Suprapubic skin (tissue), 4 donors: ENCODE measurements around the gene HAL. TPM values are rescaled to one million over a fixed set of nuclear protein-coding genes. Genes with fewer than 3 reads are reported as not detected.

Experiments used
- DNase-seq, 2 donors: peaks; one replicate each; pipeline ENCODE4 v3.0.0-alpha.2; 2019; ENCODE audit warnings: low spot score in 2 of 2
- H3K27ac ChIP-seq: fragments of 200-600 bp; sonication (generic); one replicate; pipeline ENCODE4 v1.5.1; 2019
- H3K27me3 ChIP-seq: fragments of 200-600 bp; sonication (generic); one replicate; pipeline ENCODE4 v1.5.1; 2019
- H3K36me3 ChIP-seq: fragments of 200-600 bp; sonication (generic); one replicate; pipeline ENCODE4 v1.5.1; 2019
- H3K4me1 ChIP-seq: fragments of 200-600 bp; sonication (generic); one replicate; pipeline ENCODE4 v1.5.1; 2019
- H3K4me3 ChIP-seq: fragments of 200-600 bp; sonication (generic); one replicate; pipeline ENCODE4 v1.5.1; 2019; ENCODE audit warnings: mild to moderate bottlenecking
- H3K9me3 ChIP-seq: fragments of 200-600 bp; sonication (generic); one replicate; pipeline ENCODE4 v1.5.1; 2019
- CTCF ChIP-seq, 2 donors: fragments of 200-600 bp in 1 of 2; fragments of 450-650 bp in 1 of 2; sonication (generic) in 1 of 2; IDR thresholded peaks; one replicate each; pipeline ENCODE4 v1.5.1; 2016 to 2019; ENCODE audit warnings: antibody characterized with exemption in 2 of 2, mild to moderate bottlenecking in 1 of 2, moderate library complexity in 1 of 2
- EP300 ChIP-seq: sonication (generic); formaldehyde crosslinking; IDR thresholded peaks from one replicate; pipeline ENCODE4 v1.6.1; 2017; ENCODE audit warnings: antibody characterized with exemption
- POLR2A ChIP-seq, 2 donors: fragments of 450-650 bp; IDR thresholded peaks; one replicate each; pipeline ENCODE4 v1.6.1; 2017; ENCODE audit warnings: antibody characterized with exemption in 2 of 2, mild to moderate bottlenecking in 2 of 2, moderate library complexity in 2 of 2
- POLR2AphosphoS5 ChIP-seq, 3 donors: sonication (generic); formaldehyde crosslinking; IDR thresholded peaks; one replicate each; pipeline ENCODE4 v1.6.1; 2017; ENCODE audit warnings: antibody characterized with exemption in 3 of 3
- WGBS: methylation state at CpG from one replicate; pipeline ENCODE4 v1.1.5; 2018; 5-methylcytosine and 5-hydroxymethylcytosine counted together
- total RNA-seq, 4 donors: library from RNA; depleted of rRNA; stranded (reverse); fragments of >200 nt; gene quantifications; one replicate each; pipeline ENCODE4 v1.1.0, GENCODE V29; 2016

Gene HAL
- total RNA-seq, 4 donors from 2014 or later = 52.1 to 216 (median 133) TPM

DNA sequence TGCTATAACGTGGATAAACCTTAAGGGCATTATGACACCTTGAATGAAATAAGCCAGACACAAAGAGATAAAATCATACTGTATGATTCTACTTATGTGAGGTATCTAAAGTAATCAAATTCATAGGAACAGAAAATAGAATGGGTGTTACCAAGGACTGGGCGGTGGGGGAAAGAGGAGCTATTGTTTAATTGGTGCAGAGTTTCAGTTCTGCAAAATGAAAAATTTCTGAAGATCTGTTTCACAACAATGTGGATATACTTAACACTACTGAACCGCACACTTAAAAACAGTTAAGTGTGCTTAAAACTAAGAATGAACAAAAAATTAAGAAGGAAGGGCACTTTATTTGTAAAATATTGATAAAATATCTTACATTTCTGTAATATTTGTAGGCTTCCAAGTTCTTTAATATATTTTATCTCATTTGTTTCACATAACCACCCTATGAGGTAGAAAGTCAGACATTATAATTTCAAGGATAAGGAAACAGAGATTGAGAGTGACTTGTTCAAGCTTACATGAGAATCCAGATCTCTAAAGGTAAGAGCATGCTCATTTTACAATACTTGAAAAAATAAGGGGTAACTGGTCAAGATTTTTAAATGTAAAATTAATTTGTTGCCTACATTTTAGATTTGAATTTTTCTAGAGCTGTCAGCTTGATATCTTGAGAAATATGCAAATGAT, 24.3 kb upstream of the HAL start:
- 83% methylated on average over 3 of the region's 3 CpGs for WGBS
- no peak overlapping the region for H3K27ac ChIP-seq
- H3K36me3 ChIP-seq = peaks cover 78% of the 10 kb centered on the region
- H3K4me3 ChIP-seq = no peak overlapping the region
- DNase-seq = no peak
- H3K27me3 ChIP-seq = no peaks in the 10 kb centered on the region
- H3K9me3 ChIP-seq = no peaks in the 10 kb centered on the region
- H3K4me1 ChIP-seq = no peaks in the 10 kb centered on the region
- no peak for TF ChIP-seq CTCF (IDR thresholded peaks at IDR 0.05)
- TF ChIP-seq EP300 = no peak
- no peak for TF ChIP-seq POLR2AphosphoS5 (IDR thresholded peaks at IDR 0.05)
- no peak for TF ChIP-seq POLR2A (IDR thresholded peaks at IDR 0.05)

GRCh38 chr12:96015672-96016071, 19.5 kb upstream of the HAL start:
- H3K27me3 ChIP-seq = no peaks in the 10 kb centered on the region
- no peak overlapping the region for H3K4me3 ChIP-seq
- DNase-seq = no peak
- no peak overlapping the region for H3K27ac ChIP-seq
- H3K36me3 ChIP-seq = peaks cover 74% of the 10 kb centered on the region
- TF ChIP-seq POLR2AphosphoS5 (IDR thresholded peaks at IDR 0.05) (no peak), EP300 (no peak), POLR2A (IDR thresholded peaks at IDR 0.05) (no peak), CTCF (IDR thresholded peaks at IDR 0.05) (no peak)
- H3K4me1 ChIP-seq = no peaks in the 10 kb centered on the region
- 82% methylated on average over 5 of the region's 5 CpGs for WGBS
- no peaks in the 10 kb centered on the region for H3K9me3 ChIP-seq

GRCh38 chr12:96014943-96015599, 18.9 kb upstream of the HAL start:
- 86% methylated on average over 3 of the region's 3 CpGs for WGBS
- no peaks in the 10 kb centered on the region for H3K9me3 ChIP-seq
- no peaks in the 10 kb centered on the region for H3K27me3 ChIP-seq
- H3K36me3 ChIP-seq = peaks cover 79% of the 10 kb centered on the region
- no peak for DNase-seq
- TF ChIP-seq EP300 (no peak), POLR2AphosphoS5 (IDR thresholded peaks at IDR 0.05) (no peak), CTCF (IDR thresholded peaks at IDR 0.05) (no peak), POLR2A (IDR thresholded peaks at IDR 0.05) (no peak)
- no peak overlapping the region for H3K4me3 ChIP-seq
- H3K27ac ChIP-seq = no peak overlapping the region
- no peaks in the 10 kb centered on the region for H3K4me1 ChIP-seq

DNA sequence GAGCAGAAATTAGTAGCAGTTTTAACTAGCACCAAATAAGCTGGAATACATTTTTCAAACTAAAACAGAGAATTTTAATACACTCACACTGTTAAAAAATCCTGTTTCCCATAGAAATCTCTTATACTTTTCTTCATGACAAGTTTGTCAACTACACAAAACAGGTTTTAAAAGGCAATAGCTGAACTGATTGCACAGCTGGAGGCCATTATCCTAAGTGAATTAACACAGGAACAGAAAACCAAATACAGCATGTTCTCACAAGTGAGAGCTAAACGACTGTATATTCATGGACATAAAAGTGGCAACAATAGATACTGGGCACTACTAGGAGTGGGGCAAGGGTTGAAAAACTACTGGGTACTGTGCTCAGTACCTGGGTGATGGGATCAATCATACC, 11.6 kb upstream of the HAL start:
- peaks cover 87% of the 10 kb centered on the region for H3K36me3 ChIP-seq
- H3K27me3 ChIP-seq = no peaks in the 10 kb centered on the region
- TF ChIP-seq EP300 (no peak), POLR2A (IDR thresholded peaks at IDR 0.05) (no peak), POLR2AphosphoS5 (IDR thresholded peaks at IDR 0.05) (no peak), CTCF (IDR thresholded peaks at IDR 0.05) (no peak)
- no peak overlapping the region for H3K4me3 ChIP-seq
- no peaks in the 10 kb centered on the region for H3K4me1 ChIP-seq
- 17% methylated on average over 1 of the region's 1 CpG for WGBS
- no peaks in the 10 kb centered on the region for H3K9me3 ChIP-seq
- DNase-seq = no peak
- H3K27ac ChIP-seq = no peak overlapping the region

DNA sequence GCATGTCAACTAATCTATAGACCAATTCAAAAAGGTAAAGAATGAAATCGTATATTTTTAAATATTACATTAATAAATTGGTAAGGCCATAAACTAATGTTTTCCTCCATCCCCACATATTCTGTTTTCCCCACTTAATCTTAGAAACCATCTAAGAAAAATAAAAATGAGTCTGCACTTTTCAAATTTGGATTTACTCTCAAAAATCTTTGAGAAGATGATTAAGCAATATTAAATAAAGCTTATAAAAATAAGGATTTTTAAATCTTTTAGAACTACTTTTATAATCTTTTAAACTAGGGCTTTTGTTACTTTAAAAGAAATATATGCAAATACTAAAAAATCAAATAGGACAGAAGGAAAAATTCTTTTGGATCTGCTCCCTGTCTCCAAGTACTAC, 10.6 kb upstream of the HAL start:
- H3K9me3 ChIP-seq = no peaks in the 10 kb centered on the region
- no peak overlapping the region for H3K27ac ChIP-seq
- H3K4me3 ChIP-seq = no peak overlapping the region
- 95% methylated on average over 1 of the region's 1 CpG for WGBS
- no peak for TF ChIP-seq POLR2A (IDR thresholded peaks at IDR 0.05)
- no peak for TF ChIP-seq EP300
- no peak for TF ChIP-seq CTCF (IDR thresholded peaks at IDR 0.05)
- TF ChIP-seq POLR2AphosphoS5 (IDR thresholded peaks at IDR 0.05) = no peak
- peaks cover 85% of the 10 kb centered on the region for H3K36me3 ChIP-seq
- no peak for DNase-seq
- H3K4me1 ChIP-seq = no peaks in the 10 kb centered on the region
- H3K27me3 ChIP-seq = no peaks in the 10 kb centered on the region
